SH-SY5Y (cell line): ENCODE measurements around the gene KCNN3.

Source experiments
- GATA2 ChIP-seq: IDR thresholded peaks from 2 replicates; pipeline ENCODE4 v1.6.1; 2011; ENCODE audit warnings: mild to moderate bottlenecking, low read depth, low read length
- GATA3 ChIP-seq: IDR thresholded peaks from 2 replicates; pipeline ENCODE4 v1.6.1; 2011; ENCODE audit warnings: low read depth, mild to moderate bottlenecking, low read length, moderate library complexity

The KCNN3 gene

GRCh38 chr1:154845879-154846278 is 24.2 kb downstream of the KCNN3 start:
- no peak for TF ChIP-seq GATA2

GRCh38 chr1:154845174-154845573 is 24.9 kb downstream of the KCNN3 start:
- no peak for TF ChIP-seq GATA2
- no peak for TF ChIP-seq GATA3

DNA sequence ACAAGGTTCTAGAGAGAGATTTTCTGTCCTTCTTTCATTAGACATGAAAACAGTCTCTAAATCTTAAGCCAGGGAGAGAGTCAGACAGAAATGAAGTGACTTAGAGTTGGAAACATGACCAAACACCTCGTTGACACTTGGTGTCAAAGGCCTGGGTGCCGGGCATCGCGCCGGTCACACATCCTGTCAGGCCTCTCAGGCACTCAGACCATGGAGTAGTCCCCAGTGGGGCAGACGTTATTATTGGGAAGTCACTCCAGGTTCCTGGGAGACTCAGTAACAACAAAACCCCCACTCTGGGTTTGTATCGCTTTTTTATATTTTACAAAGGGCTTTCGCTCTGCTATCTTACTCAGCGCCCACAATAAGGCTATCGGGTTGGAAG is 25.8 kb downstream of the KCNN3 start:
- TF ChIP-seq GATA2 (no peak), GATA3 (no peak)

- TF ChIP-seq GATA2 (no peak), GATA3 (no peak)
Measured at GRCh38 chr1:154843636-154844296, 26.3 kb downstream of the KCNN3 start.

DNA sequence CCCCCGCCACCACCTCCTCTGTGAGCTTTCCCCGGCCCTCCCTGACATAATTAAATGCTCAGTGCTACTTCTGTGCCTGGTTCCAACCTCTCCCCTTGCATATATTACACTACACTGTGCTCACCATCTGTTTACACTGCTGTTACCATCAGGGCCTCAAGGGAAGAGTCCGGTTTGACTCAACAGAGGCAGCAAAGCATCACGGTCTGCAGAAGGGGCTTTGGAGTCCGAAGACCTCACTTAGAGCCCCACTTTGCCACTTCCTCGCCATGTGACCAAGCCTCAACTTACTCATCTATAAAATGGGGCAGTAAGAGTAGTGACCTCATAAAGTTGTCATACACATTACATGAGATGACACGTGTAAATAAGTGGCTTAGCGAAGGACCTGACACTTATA is 27.4 kb downstream of the KCNN3 start:
- TF ChIP-seq GATA3 (no peak), GATA2 (no peak)

GRCh38 chr1:154841384-154841783 is 28.7 kb downstream of the KCNN3 start:
- TF ChIP-seq GATA3 (no peak), GATA2 (no peak)

GRCh38 chr1:154840269-154841176 is 29.6 kb downstream of the KCNN3 start:
- no peak for TF ChIP-seq GATA3
- TF ChIP-seq GATA2: no peak

GRCh38 chr1:154839691-154840090 is 30.4 kb downstream of the KCNN3 start:
- no peak for TF ChIP-seq GATA2
- TF ChIP-seq GATA3: no peak

DNA sequence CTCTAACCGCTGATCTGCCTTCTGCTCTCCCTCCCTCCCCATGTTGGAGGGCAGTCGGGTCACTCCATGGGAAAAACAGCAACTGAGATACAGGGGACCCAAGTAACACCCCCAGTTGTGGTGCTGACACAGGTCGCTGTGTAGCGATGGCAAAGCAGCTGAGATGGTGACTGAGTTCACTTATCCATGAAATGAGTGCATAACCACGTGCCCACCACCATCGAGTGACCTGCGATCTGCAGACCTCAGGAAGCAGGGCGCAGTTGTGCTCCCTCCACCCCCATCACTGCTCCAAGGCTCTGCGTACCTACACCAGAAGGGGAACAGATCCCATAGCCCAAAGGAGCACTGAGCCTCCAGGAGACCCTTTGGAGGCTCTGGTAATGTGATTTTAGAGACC is 31.1 kb downstream of the KCNN3 start:
- TF ChIP-seq GATA2: no peak
- TF ChIP-seq GATA3: no peak

GRCh38 chr1:154838461-154838860 is 31.6 kb downstream of the KCNN3 start:
- TF ChIP-seq GATA2: no peak
- TF ChIP-seq GATA3: no peak

- TF ChIP-seq GATA2 (no peak), GATA3 (no peak)
Measured at GRCh38 chr1:154837672-154838171, 32.4 kb downstream of the KCNN3 start.

DNA sequence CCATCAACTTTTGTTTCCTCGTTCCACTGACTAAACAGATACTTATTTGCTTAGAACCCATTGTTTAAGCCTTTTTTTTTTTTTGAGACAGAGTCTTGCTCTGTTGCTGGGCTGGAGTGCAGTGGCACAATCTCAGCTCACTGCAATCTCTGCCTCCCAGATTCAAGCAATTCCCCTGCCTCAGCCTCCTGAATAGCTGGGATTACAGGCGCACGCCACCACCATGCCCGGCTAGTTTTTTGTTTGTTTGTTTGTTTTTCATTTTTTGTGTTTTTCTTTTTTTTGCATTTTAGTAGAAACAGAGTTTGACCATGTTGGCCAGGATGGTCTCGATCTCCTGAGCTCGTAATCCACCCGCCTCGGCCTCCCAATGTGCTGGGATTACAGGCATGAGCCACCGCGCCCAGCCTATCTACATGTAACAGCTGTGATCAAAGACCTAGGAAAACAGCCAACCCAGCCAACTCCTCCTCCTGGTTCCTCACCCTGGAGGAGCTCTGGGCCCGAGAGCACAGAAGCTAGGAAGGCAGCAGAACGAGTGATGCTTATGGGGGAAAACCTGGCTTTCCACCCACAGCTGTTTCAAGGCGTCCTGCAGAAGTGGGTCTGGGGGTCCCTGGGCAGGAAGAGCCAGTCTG is 32.9 kb downstream of the KCNN3 start:
- TF ChIP-seq GATA2 (no peak), GATA3 (no peak)

DNA sequence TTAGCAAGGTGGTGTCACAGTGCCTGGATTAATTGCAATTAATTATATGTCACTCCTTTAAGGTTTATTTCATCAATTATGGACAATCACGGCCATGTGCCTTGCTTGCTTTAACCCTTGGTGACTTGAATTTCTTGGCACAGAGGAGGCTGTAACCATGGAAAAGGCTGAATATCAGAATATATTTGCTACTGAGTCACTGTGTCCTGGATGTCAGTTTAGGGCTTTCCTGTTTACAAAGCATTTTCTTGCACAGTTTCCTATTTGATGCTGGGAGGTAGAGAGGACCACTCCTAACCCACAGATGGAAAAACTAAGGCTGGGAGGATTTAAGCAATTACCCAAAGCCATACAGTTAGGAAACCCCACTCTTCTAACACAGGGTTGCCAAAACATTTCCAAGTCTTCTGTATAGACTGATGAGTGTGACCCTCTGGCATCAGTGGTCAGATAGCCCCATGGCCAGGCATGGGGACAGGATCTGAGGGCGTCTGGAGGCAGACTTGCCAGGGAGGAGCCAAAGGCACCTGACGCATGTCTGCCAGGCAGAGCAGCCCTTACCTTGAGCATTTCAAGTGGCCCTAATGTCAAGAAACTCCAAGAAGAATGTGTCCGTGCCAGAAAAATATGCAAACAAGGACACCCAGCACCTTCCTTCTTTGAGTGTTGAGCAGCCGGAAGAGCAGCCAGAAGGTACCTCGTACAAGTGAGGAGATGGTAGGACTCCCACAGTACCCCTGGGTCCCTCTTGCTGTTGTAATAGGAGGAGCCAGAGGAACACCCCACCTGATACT is 34.4 kb downstream of the KCNN3 start:
- TF ChIP-seq GATA2 (no peak), GATA3 (no peak)

- TF ChIP-seq GATA2: no peak
- no peak for TF ChIP-seq GATA3
Measured at GRCh38 chr1:154833841-154834240, 36.2 kb downstream of the KCNN3 start.
